NCI-H1417 treated with DMSO at 0.1 percent for 48 hours (cell line): ENCODE results near the gene MAST2.

Experiments used
- DNase-seq: peaks from one replicate; lab custom pipeline; 2025; lab: John Stamatoyannopoulos, UW

The MAST2 gene

DNA sequence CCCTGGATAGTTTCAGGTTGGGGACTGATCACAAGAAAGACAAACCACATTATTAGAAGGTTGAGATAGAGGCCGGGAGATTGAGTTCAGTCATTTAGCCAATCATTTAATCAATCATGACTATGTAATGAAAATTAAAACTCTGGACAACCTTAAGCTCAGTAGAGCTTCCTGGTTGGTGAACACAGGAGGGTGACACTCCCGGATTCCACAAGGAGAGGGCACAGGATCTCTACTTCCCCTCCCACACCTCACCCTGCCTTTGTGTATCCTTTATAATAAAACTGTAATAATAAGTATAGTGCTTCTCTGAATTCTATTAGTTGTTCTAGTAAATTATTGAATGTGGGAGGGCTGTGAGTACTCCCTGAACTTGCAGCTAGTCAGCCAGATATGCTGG lies 178.9 kb downstream of the MAST2 start:
- DNase-seq = no peak

DNA sequence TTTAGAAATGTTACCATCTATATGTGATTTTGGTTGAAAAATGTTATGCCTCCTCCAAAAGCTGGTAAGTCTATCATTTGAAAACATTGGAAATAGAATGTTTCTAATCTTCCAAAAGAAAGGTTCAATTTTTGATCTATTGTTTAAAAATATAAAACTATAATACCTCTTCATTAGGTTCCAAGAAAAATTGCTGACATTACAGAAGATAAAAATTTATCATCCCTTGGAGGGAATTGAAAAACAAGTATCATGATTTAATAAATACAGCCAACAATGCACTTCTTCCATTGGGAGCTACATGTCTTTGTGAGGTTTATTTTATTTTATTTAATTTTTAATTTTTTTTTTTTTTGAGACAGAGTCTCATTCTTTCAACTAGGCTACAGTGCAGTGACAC lies 180.6 kb downstream of the MAST2 start:
- DNase-seq = no peak

DNA sequence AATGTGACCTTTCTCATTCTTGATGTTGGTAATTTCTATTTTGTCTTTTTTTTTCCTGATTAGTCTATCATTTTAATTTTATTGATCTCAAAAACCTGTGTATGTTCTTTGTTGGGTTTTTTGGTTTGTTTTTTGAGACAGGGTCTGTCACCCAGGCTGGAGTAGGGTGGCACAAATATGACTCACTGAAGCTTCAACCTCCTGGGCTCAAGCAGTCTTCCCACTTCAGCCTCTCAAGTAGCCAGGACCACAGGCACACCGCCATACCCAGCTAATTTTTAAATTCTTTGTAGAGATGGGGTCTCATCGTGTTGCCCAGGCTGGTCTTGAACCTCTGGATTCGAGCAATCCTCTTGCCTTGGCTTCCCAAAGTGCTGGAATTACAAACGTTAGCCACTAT lies 183.8 kb downstream of the MAST2 start:
- DNase-seq = no peak

DNA sequence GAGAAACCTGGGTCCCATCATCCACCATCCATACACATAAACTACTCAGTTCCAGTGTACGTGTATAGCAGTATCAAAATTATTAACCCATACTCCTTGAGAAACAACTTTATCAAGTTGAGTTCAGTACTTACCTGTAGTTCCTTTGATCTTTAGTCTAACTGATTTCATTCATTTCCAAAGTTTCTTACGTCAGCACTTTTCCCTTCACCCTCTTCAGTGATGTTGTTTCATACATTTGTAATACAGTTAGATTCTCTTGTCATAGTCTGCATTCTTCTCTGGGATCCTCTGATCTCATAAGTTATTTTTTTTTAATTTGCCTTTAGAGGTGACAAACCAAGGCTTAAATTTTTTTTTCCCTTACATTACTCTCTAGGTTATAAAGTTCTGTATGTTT lies 185.8 kb downstream of the MAST2 start:
- DNase-seq = no peak

DNA sequence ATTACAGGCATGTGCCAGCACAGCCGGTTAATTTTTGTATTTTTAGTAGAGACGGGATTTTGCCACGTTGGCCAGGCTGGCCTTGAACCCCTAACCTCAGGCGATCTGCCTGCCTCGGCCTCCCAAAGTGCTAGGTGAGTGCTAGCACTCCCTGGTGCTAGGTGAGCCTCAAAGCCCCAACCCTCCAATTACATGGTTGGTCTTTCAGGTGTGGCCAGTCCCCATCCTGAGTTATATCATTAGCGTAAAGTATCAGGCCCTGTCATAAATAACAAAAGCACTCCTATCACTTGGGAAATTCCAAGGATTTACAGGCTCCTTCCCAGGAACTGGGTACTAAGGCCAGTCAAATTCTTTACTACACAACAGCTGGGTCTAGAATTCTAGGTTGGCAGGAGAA lies 191.0 kb downstream of the MAST2 start:
- no peak for DNase-seq

DNA sequence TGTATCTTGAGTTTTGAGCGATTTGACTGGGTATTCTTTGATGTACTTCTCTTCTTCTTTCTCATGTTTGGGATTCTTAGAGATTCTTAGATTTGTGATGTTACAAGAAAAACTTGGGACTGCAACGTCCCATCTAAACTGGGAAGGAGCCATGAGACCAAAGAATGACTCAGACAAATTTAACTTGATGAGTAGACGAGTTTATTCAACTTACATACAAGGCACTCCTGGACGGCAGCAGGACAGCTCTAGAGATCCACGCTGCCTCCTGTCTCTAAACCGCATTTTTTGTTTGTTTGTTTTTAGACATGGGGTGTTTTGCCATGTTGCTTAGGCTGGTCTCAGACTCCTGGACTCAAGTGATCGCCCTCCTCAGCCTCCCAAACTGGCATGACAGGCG lies 191.9 kb downstream of the MAST2 start:
- no peak for DNase-seq

DNA sequence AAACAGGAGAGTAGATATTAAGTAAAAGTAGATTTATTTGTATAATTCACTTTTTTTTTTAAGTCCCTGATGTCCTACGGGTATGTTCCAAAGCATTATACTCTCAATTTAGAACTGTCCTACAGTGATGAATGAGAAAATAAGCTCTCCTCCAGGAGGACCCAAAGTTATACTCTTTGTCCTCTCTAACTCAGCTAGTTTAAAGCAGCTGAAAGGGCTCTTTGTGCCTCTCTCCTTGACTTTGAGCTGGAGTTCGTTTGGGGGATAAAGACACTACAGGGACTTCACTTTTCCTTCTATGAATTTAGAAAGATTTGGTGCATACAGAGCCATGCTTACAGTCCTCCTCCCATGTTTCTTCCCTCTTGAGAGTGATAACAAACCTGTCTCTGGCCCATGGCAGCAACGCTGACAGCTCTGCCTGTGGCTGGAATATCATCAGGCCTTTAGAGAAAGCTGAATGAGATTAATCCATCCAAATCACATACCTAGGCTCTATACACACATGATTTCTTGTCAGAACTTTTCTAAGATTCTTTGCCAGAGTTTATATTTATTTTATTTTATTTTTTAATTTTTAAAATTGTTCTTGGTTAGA lies 194.7 kb downstream of the MAST2 start:
- DNase-seq = no peak

DNA sequence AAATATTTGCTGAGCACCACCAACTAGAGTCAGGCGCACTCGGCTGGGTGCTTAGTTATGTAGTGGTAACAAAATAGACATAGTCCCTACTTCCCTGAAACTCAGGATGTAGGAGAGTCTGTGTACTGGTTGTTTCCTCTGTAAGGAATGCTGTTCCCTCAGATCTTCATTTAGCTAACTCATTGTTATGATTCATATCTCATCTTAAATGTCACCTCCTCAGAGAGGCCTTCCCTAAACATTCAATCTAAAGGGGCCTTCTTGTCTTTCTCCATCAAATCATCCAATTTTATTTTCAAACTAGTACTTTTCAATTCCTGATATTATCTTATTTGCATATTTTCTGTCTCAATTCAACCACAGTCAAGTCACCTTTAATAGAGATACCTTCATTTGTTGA lies 196.1 kb downstream of the MAST2 start:
- no peak for DNase-seq

DNA sequence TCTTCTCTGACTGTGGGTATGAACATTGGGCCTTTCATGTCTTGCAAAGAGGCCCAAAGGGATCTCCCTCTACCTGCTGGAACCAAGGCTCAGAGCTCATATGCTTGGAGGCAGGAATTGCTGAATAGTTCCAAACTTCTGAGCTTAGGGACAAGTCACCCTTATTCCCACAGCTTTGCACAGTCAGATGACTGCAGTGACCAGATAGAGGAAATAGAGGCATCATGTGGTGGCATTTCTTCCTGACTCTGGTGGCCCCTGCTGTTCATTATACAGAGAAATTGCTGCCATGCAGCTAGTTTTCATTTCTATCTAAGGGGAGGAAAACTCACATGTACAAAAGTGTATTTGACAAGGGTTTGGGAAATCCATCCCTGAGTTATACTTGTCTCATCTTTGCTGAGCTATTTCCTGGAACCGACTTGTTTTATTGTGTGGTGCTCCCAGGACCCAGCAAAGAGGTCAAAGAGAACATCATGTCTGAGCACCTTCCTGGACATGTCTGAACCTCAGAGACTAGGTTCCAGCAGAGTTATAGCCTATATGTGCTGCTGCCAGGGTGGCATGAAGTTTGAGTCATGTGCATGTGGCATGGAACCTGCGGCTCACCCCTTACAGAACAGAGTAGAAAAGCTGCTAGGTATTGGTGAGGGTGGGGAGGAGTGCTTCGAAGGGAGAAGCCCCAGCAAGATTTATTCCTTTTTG lies 197.8 kb downstream of the MAST2 start:
- DNase-seq = no peak

DNA sequence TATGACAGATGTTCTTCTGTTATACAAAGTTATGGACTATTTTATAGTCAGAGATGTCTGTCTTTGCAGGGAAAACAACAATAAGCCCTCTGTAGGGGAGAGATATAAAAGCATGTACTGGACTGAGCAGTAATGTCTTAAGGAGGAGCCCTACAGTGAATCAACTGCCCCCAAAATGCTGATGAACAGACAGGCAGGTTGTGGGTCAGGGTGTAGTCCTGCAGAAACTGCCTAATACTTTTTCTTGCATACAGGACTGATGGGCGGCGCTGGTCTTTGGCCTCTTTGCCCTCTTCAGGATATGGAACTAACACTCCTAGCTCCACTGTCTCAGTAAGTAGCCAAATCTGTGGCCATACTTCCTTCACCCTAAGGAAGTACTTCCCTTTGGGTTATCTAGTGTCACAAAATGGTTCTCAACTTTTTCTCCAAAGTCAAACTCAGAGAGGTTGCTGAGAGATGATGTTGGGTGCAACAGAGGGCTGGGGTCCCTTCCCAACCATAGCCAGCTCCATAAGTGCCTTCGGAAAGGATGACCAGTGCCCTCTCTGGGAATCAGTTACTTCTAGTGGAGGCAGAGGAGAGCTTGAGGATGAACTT lies 199.2 kb downstream of the MAST2 start:
- no peak for DNase-seq

DNA sequence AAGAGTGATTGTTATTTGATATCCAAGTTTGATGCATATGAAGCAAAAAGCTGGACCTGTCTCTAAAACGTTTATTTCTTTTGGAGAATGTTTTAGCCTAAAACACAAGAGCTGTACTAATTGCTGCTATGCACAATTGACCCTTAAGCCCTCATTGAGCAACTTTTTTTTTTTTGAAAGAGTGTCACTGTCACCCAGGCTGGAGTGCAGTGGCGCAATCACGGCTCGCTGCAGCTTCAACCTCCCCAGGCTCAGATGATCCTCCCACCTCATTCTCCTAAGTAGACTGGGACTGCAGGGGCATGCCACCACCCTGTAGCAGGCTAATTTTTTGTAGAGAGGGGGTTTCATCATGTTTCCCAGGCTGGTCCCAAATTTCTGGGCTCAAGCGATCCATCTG lies 199.9 kb downstream of the MAST2 start:
- DNase-seq = no peak

DNA sequence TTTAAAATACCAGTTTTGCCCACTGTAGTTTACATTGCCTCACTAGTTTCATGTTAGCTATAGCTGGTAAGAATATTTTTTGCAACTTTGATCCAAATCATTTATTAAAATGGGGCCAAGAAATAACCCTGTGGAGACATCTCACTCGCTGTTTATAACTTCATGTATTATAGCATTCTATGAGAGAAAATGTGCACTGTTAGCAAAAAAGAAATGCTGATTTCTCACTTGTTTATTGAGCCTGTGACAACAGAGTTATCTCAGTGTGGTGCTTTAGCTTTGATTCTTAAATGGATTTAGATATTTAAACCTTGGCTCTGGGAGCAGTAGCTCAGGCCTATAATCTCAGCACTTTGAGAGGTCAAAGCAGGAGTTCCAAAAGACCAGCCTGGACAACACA lies 201.1 kb downstream of the MAST2 start:
- no peak for DNase-seq

DNA sequence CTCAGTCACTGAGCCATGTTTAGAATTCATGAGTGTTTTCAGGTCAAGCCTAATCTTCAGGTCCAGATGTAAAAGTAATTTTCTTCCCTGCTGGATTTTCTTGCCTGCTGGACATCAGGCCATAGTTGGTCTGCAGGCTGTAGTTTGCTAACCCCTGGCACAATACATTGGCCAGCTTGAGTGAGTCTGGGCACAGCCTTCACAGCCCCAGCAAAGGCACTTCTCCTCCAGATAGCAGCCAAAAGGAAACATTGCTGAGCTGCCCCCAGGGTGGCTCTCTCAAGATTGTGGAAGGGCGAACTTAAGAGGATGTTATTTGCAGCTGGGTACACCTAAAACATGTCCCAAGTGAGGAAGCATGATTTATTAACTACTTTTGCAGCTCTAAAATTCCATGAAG lies 202.2 kb downstream of the MAST2 start:
- DNase-seq = no peak

DNA sequence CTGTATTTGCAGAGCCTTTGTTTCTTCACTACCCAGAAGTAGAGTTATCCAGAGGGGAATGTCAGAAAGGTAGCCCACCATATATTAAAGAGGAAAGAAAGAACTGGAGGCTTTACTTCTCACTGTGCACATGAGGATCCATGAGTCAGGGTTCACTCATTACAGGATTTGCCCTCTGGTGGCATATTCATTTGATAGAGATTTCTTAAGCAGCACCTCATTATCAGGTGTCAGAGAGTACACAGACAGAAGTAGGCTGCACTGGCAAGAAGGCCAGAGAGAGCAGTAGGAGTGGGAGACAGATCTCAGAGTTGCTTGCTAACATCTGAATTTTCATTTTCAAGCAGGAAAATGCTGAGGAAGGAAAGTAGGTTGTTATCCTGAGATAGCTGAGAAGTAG lies 205.2 kb downstream of the MAST2 start:
- DNase-seq = no peak

DNA sequence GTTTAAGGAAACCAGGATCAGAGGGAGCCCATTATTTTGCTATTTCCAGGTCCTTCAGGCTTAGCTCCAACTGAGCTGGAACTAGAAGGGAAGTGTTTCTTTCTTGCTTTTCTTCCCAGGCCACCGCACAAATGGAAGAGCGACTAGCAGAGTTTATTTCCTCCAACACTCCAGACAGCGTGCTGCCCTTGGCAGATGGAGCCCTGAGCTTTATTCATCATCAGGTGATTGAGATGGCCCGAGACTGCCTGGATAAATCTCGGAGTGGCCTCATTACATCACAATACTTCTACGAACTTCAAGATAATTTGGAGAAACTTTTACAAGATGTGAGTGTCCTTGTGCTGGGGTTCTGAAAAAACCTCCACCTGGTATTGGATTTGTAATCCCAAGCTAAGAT lies 207.2 kb downstream of the MAST2 start:
- no peak for DNase-seq

DNA sequence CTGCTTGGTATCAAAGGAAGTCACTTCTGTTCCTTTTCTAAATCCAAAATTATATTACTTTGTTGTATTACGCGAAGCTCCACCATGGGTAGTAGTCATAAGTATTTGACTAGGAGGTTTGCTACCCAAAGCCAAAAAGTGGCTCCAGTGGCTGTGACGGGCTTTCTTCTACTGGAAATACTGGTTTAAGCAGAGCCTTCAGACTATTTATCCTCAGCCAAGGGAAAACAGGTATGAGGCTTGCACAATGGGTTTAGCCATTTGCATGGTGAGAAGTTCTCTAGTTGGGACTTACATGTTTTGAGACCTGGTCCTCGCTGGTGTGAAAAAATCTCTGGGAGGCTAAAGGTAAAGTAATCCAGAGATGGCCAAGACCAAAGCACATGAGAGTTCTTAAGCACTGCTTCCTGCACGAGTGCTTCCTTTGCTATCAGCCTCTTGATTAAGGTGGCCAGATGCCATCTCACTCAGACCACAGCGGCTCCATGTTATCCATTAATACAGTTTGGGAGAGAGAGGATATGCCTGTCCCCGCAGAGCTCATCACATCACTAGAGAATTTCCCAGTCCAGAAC lies 207.8 kb downstream of the MAST2 start:
- no peak for DNase-seq

DNA sequence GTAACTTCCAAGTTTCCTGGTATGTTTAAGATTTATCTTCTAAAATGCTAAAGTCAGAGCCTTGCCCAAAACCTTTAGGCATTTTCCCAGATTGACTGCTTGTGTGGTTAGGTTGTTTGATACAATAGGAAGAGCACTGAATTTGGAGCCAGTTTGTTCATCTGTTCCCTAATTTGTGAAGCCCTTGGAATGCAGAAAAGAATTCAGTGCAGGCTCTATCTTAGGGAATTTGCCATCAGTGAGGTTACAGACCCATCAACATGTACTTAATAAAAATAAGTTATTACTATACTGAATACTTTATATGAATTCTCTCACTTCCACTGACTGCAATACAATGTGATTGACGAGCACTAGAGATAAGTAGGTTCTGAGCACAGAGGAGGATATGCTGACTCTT lies 208.8 kb downstream of the MAST2 start:
- DNase-seq = no peak

DNA sequence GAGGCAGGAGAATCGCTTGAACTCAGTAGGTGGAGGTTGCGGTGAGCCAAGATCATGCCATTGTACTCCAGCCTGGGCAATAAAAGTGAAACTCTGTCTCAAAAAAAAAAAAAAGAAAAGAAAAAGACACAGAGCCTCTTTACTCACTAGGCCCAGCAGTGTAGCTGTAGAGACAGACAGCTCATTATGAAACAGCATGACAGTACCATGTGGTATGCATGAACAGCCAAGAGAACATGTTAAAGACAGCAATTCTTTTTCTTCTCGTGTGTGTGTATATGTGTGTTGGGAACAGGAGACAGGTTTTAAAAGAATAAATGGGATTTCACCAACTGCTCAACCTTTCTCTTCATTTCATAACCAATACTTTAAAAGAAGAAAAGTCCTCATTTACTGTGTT lies 210.2 kb downstream of the MAST2 start:
- DNase-seq = no peak

DNA sequence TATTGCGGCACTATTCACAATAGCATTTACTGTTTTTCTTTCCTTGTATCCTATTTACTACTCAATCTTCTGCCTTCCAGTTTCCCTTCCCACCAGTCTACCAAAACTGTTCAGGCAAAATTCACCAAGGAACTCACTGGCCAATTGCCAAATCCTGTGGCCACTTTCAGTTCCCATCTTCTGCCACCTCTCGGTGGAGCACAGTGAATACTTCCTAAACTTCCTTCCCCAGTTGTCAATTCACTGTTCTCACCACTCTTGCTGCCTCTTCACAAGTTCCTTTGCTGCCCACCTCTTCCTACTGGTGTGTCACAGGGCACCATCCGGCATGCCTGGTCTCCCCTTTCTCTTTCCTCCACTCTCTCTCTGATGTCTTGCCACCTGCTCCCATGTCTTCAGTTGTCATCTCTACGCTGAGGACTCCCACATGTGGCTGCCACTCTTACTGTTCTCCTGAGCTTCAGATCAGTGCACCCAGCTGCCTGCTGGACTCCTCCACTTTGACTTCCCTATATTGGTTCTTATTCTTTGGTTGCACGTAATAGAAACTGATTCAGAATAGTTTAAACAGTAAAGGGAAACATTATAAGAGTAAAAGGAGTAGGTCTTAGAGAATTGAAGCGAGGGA lies 214.6 kb downstream of the MAST2 start:
- DNase-seq = no peak

DNA sequence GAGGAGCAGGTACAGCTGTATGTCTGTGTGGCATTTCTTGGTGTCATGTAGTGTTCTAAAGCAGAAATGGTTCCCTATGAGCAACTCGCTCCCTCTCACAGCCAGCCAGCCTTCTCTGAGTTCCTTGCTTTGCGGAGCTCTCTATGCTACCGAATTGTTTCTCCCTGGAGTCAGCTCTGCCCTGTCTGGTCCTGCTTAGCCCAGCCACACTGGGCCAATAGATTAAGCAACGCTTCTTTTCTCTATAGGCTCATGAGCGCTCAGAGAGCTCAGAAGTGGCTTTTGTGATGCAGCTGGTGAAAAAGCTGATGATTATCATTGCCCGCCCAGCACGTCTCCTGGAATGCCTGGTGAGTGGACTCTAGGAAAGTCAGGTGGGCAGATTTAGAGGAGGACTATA lies 215.9 kb downstream of the MAST2 start:
- no peak for DNase-seq

DNA sequence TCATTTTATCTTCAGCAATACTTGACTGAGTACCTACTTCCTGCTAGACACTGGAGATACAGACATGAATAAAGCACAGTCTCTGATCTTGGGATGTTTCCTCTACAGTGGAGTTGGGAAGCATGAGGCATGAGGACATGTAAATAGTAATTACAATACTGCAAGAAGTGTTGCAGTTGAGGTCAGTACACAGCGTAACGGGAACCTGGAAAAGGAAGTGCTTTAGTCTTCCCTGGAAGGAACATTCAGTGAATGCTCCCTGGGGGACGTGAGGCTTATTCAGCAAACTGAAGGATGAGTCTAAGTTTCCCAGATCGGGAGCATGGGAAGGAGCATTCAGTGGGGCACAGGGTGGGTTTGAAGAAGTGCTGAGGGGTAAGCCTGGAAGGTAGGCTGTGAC lies 216.6 kb downstream of the MAST2 start:
- DNase-seq = no peak

DNA sequence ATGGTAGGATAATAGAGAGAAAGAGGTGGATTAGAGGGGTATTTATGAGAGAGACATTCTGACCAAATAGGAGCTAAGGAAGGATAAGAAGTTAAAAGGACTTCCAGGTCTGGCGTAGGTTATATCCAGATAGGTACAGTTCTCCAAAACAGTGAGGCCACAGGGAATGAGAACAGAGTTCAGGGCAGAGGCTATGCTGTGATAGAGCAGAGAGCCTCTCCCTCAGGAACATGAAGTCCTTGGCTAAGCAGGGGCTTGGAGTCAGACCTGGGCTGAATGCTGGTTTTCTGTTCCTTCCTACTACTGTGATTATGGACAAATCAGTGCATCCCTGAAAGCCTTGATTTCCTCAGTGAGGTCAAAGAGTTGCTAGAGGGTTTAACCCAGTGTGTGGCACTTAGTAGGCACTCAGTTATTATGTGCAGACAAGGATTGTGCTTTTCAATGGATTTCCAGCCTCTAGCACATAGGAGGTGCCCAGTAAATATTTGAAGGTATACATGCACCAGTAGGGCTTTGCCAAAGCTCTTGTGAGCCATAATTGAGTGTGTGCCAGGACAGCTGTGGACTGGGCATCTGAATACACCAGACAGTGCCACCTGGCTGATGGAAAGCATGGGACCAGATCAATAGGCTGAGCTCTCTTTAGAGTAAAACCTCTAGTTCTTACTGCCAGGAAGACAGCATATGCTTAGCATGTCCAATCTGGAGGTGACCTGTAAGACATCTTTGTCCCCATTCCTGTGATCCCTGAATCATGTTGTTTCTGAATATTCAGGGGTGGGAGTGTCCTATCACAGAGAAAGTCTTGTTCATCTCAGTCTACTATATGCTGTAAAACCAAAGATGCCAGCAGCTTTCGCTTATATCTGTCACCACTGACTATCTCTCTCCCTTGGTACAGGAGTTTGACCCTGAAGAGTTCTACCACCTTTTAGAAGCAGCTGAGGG lies 217.9 kb downstream of the MAST2 start:
- DNase-seq = no peak
